HG03025 (cell line): Measurements from ENCODE around the gene PFKFB3.
"Not testable (repeated sequence)": the region's sequence is repeated elsewhere in the genome, so short reads cannot be mapped to it uniquely, and the experiment has no call there.

Source experiments
- ATAC-seq: cut with Tn5 transposase; IDR thresholded peaks from one replicate; pipeline ENCODE4 v1.9.1; 2021; ENCODE audit warnings: mild to moderate bottlenecking, moderate library complexity; ENCODE audit not compliant: unreplicated experiment, low FRiP score

The PFKFB3 gene

GRCh38 chr10:6267941-6268340 is 65.2 kb downstream of the PFKFB3 start:
- ATAC-seq: no peak

GRCh38 chr10:6269432-6269831 is 66.7 kb downstream of the PFKFB3 start:
- ATAC-seq: no peak

- ATAC-seq: peak; percentile 58
These were observed 67.5 kb downstream of the PFKFB3 start for GRCh38 chr10:6269953-6270867.

- ATAC-seq: no peak
These were observed 68.2 kb downstream of the PFKFB3 start for GRCh38 chr10:6270951-6271350.

GRCh38 chr10:6271663-6272062 is 68.9 kb downstream of the PFKFB3 start:
- ATAC-seq: no peak

- ATAC-seq: no peak
These were observed 69.4 kb downstream of the PFKFB3 start for GRCh38 chr10:6272126-6272525.

GRCh38 chr10:6273351-6273750 is 70.6 kb downstream of the PFKFB3 start:
- ATAC-seq: no peak

GRCh38 chr10:6274040-6274439 is 71.3 kb downstream of the PFKFB3 start:
- ATAC-seq: no peak

GRCh38 chr10:6274484-6274883 is 71.8 kb downstream of the PFKFB3 start:
- ATAC-seq: no peak

- peak; percentile 59 for ATAC-seq
These were observed 72.6 kb downstream of the PFKFB3 start for GRCh38 chr10:6275022-6275997.

- no peak for ATAC-seq
These were observed 73.6 kb downstream of the PFKFB3 start for GRCh38 chr10:6276356-6276755.

GRCh38 chr10:6278519-6279120 is 75.9 kb downstream of the PFKFB3 start:
- ATAC-seq: no peak

- ATAC-seq: no peak
These were observed 77.0 kb downstream of the PFKFB3 start for GRCh38 chr10:6279540-6280267.

- no peak for ATAC-seq
These were observed 77.6 kb downstream of the PFKFB3 start for GRCh38 chr10:6280291-6280690.

- no peak for ATAC-seq
These were observed 79.8 kb downstream of the PFKFB3 start for GRCh38 chr10:6282454-6282958.

- no peak for ATAC-seq
These were observed 80.9 kb downstream of the PFKFB3 start for GRCh38 chr10:6283655-6284054.

GRCh38 chr10:6290621-6291020 is 87.9 kb downstream of the PFKFB3 start:
- ATAC-seq: not testable (repeated sequence)

GRCh38 chr10:6292741-6293151 is 90.0 kb downstream of the PFKFB3 start:
- no peak for ATAC-seq

GRCh38 chr10:6296425-6296824 is 93.7 kb downstream of the PFKFB3 start:
- ATAC-seq: not testable (repeated sequence)

- no peak for ATAC-seq
These were observed 94.1 kb downstream of the PFKFB3 start for GRCh38 chr10:6296828-6297251.
